Activated B cell treated with CpG ODN at 0.5 μM for 24 hours (primary cell): ENCODE data around the gene TMEM11. TPM values are rescaled to one million over a fixed set of nuclear protein-coding genes. Genes with fewer than 3 reads are reported as not detected.

ENCODE experiments used
- ATAC-seq: fragments of 200-7000 bp; cut with Tn5 transposase; one replicate; pipeline ENCODE4 v1.10.0; 2021; ENCODE audit warnings: low read depth, mild to moderate bottlenecking, moderate library complexity
- CTCF ChIA-PET: fragments of 350-600 bp; sonication (Branson Sonifier 250); formaldehyde crosslinking; loops from one replicate; lab custom pipeline; 2021; ENCODE audit warnings: antibody characterized with exemption; lab: Charles Lee
- POLR2A ChIA-PET: fragments of 350-600 bp; sonication (Branson Sonifier 250); formaldehyde crosslinking; loops from one replicate; lab custom pipeline; 2021; ENCODE audit warnings: antibody characterized with exemption; lab: Charles Lee
- DNase-seq: peaks from one replicate; pipeline ENCODE4 v3.0.0; 2022
- H3K27ac Mint-ChIP-seq: one replicate; pipeline ENCODE4 v1.8.0; 2020; ENCODE audit warnings: mixed read lengths
- H3K27me3 Mint-ChIP-seq: one replicate; pipeline ENCODE4 v1.8.0; 2021; ENCODE audit warnings: mixed read lengths
- H3K36me3 Mint-ChIP-seq: one replicate; pipeline ENCODE4 v1.8.0; 2021; ENCODE audit warnings: low read depth, mixed read lengths
- H3K4me1 Mint-ChIP-seq: one replicate; pipeline ENCODE4 v1.8.0; 2021; ENCODE audit warnings: mixed read lengths
- H3K4me3 Mint-ChIP-seq: one replicate; pipeline ENCODE4 v1.8.0; 2020; ENCODE audit warnings: mild to moderate bottlenecking, mixed read lengths
- H3K9me3 Mint-ChIP-seq: one replicate; pipeline ENCODE4 v1.8.0; 2020; ENCODE audit warnings: mixed read lengths
- intact Hi-C: fragments of 100-400 bp; cut with micrococcal nuclease; formaldehyde crosslinking; loops from one replicate; pipeline ENCODE4 v1.15.1; 2024
- total RNA-seq: library from RNA; stranded (reverse); gene quantifications from 2 replicates; pipeline ENCODE4 v1.2.3, GENCODE V29; 2022
- TF ChIP-seq, protein P1 (sequence below): fragments of 200-600 bp; IDR thresholded peaks from one replicate; pipeline ENCODE4 v1.8.0; 2022; ENCODE audit warnings: antibody characterized with exemption, mild to moderate bottlenecking

The TMEM11 gene
- total RNA-seq, 1 donor from 2014 or later, result 22.2 TPM

GRCh38 chr17:21241564-21241963, 27.6 kb upstream of the TMEM11 start:
- no peaks in the 10 kb centered on the region for H3K36me3 Mint-ChIP-seq
- H3K27me3 Mint-ChIP-seq, result peaks cover 5% of the 10 kb centered on the region
- POLR2A ChIA-PET, result no interaction called here
- no peak for DNase-seq
- H3K27ac Mint-ChIP-seq, result no peak overlapping the region
- intact Hi-C loops, result no loop called here
- no peak overlapping the region for H3K4me3 Mint-ChIP-seq
- no peaks in the 10 kb centered on the region for H3K4me1 Mint-ChIP-seq
- CTCF ChIA-PET, result interaction anchor here (0.5 kb wide), 1 partner anchor 1604 kb away, joined by 3 read pairs; no protein-coding TSS in a partner anchor
- TF ChIP-seq, protein P1, sequence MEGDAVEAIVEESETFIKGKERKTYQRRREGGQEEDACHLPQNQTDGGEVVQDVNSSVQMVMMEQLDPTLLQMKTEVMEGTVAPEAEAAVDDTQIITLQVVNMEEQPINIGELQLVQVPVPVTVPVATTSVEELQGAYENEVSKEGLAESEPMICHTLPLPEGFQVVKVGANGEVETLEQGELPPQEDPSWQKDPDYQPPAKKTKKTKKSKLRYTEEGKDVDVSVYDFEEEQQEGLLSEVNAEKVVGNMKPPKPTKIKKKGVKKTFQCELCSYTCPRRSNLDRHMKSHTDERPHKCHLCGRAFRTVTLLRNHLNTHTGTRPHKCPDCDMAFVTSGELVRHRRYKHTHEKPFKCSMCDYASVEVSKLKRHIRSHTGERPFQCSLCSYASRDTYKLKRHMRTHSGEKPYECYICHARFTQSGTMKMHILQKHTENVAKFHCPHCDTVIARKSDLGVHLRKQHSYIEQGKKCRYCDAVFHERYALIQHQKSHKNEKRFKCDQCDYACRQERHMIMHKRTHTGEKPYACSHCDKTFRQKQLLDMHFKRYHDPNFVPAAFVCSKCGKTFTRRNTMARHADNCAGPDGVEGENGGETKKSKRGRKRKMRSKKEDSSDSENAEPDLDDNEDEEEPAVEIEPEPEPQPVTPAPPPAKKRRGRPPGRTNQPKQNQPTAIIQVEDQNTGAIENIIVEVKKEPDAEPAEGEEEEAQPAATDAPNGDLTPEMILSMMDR, result no peak
- ATAC-seq, result no peak
- H3K9me3 Mint-ChIP-seq, result no peaks in the 10 kb centered on the region

- Mint-ChIP-seq H3K9me3 (no peaks in the 10 kb centered on the region), H3K27ac (no peak overlapping the region), H3K27me3 (peaks cover 5% of the 10 kb centered on the region), H3K4me3 (no peak overlapping the region), H3K36me3 (no peaks in the 10 kb centered on the region), H3K4me1 (no peaks in the 10 kb centered on the region)
- ChIA-PET CTCF (no interaction called here), POLR2A (no interaction called here)
- no peak for DNase-seq
- TF ChIP-seq, protein P1, result no peak
- no peak for ATAC-seq
- intact Hi-C loops, result no loop called here
Observed at GRCh38 chr17:21240369-21241055, 26.6 kb upstream of the TMEM11 start.

DNA sequence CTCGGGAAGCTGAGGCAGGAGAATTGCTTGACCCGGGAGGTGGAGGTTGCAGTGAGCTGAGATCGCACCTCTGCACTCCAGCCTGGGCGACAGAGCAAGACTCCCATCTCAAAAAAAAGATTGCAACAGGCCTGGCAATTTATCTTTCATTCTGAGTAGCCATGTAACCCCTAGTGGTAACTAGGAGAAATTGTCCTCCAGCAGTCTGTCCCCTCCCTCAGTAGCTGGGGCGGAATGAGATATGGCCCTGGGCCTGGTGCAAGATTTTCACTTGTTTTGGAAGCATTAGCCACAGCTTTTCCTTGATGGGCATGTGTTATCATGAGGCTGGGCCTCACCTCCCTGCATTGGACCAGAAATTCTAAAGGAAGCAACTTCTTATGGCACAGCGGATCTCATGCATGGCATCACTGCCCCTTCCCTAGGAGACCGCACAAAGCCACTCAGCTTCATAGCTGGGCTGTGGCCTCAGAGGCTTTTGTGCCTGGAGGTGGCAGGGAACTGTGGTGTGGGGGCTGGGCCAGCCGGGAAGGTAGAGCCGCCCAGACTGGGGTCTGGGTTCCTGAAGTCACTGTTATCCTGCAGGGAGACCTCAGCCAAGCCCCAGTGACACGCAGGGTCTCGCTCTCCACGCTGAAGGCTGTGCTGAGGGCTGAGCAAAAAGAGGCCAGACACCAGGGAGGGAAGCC, 25.9 kb upstream of the TMEM11 start:
- Mint-ChIP-seq H3K36me3 (no peaks in the 10 kb centered on the region), H3K27me3 (peaks cover 5% of the 10 kb centered on the region), H3K27ac (no peak overlapping the region), H3K4me1 (no peaks in the 10 kb centered on the region), H3K9me3 (no peaks in the 10 kb centered on the region), H3K4me3 (no peak overlapping the region)
- peak; percentile 45 for ATAC-seq
- intact Hi-C loops, result loop anchor here (1.0 kb wide), 1 partner anchor 121 kb away; no protein-coding TSS in a partner anchor
- ChIA-PET POLR2A (no interaction called here), CTCF (no interaction called here)
- DNase-seq, result no peak
- TF ChIP-seq, protein P1, result no peak

DNA sequence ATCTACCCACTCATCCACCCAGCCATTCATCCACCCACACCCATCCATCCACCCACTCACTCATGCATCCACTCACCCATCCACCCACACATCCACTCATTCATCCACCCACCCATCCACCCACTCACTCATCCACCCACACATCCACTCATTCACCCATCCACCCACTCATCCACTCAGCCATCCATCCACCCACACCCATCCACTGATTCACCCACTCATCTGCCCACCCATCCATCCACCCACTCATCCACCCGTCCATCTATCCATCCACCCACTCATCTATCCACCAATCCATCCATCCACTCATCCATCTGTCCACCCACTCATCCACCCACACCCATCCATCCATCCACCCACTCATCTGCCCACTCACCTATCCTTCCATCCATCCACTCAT, 22.0 kb upstream of the TMEM11 start:
- peaks cover 8% of the 10 kb centered on the region for H3K9me3 Mint-ChIP-seq

More for the DNA sequence above, 22.0 kb upstream of the TMEM11 start:
- intact Hi-C loops, result no loop called here
- POLR2A ChIA-PET, result no interaction called here
- no peaks in the 10 kb centered on the region for H3K4me1 Mint-ChIP-seq
- DNase-seq (no peak), ATAC-seq (no peak)
- H3K27ac Mint-ChIP-seq, result no peak overlapping the region
- TF ChIP-seq, protein P1, result no peak
- CTCF ChIA-PET, result no interaction called here
- no peak overlapping the region for H3K4me3 Mint-ChIP-seq
- H3K27me3 Mint-ChIP-seq, result peaks cover 5% of the 10 kb centered on the region
- H3K36me3 Mint-ChIP-seq, result no peaks in the 10 kb centered on the region
